ENCODE measurements around the gene CA5A.

DNA sequence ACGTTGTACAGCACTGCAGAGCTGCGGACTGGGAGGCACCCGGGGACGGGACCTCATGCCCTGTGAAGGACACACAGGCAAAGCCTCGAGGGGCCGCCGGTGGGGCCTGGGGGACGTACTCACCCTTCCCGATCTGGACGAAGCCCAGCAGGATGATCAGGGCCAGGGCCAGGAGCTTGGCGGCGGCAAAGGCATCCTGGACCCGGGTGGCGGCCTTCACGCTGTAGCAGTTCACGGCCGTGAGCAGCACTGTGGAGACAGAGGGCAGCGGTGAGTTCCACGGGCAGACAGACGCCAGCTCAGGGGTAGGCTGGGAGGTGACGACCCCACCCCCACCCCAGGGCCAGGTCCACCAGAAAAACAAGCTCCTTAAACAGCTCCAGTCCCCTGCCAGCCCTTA, 84.7 kb downstream of the CA5A start:
- TF ChIP-seq, protein P1, sequence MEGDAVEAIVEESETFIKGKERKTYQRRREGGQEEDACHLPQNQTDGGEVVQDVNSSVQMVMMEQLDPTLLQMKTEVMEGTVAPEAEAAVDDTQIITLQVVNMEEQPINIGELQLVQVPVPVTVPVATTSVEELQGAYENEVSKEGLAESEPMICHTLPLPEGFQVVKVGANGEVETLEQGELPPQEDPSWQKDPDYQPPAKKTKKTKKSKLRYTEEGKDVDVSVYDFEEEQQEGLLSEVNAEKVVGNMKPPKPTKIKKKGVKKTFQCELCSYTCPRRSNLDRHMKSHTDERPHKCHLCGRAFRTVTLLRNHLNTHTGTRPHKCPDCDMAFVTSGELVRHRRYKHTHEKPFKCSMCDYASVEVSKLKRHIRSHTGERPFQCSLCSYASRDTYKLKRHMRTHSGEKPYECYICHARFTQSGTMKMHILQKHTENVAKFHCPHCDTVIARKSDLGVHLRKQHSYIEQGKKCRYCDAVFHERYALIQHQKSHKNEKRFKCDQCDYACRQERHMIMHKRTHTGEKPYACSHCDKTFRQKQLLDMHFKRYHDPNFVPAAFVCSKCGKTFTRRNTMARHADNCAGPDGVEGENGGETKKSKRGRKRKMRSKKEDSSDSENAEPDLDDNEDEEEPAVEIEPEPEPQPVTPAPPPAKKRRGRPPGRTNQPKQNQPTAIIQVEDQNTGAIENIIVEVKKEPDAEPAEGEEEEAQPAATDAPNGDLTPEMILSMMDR (IDR thresholded peaks at IDR 0.05), result no peak
- TF ChIP-seq POLR2A (IDR thresholded peaks at IDR 0.05; ENCODE audit: low read depth), result no peak
- TF ChIP-seq EP300 (IDR thresholded peaks at IDR 0.05), result no peak

Data from esophagus muscularis mucosa (tissue), 4 donors.